B cell (primary cell): Measurements from ENCODE around the gene CDK8. TPM values are rescaled to one million over a fixed set of nuclear protein-coding genes. Genes with fewer than 3 reads are reported as not detected.

Source experiments
- ATAC-seq: fragments of 200-7000 bp; cut with Tn5 transposase; one replicate; pipeline ENCODE4 v1.10.0; 2021; ENCODE audit warnings: low read depth, mild to moderate bottlenecking, moderate number of reproducible peaks, moderate library complexity
- CTCF ChIA-PET: fragments of 350-600 bp; sonication (Branson Sonifier 250); formaldehyde crosslinking; loops from one replicate; lab custom pipeline; 2021; ENCODE audit warnings: antibody characterized with exemption, inconsistent platforms; lab: Charles Lee
- POLR2A ChIA-PET: fragments of 350-600 bp; sonication (Branson Sonifier 250); formaldehyde crosslinking; loops from one replicate; lab custom pipeline; 2021; ENCODE audit warnings: antibody characterized with exemption; lab: Charles Lee
- DNase-seq: peaks from one replicate; pipeline ENCODE4 v3.0.0; 2013
- H2AFZ ChIP-seq: 2 replicates; pipeline ENCODE4 v1.6.1; 2012; ENCODE audit warnings: mild to moderate bottlenecking, low read depth, low read length; ENCODE audit not compliant: insufficient read depth, poor library complexity, severe bottlenecking
- H3K27ac ChIP-seq, 2 donors: 1 replicate in 1 of 2; 2 replicates in 1 of 2; pipeline ENCODE4 v1.5.1; 2012 to 2013; ENCODE audit warnings: low read length in 2 of 2, mild to moderate bottlenecking in 2 of 2, moderate library complexity in 1 of 2
- H3K27me3 ChIP-seq, 4 experiments: fragments of 200-600 bp in 1 of 4; sonication (generic) in 1 of 4; replicated peaks in 1 of 4; 1 replicate in 2 of 4; 2 replicates in 2 of 4; pipeline versions ENCODE4 v1.6.1 to v1.7.0; 2013 to 2016; ENCODE audit warnings: low read length in 3 of 4, mild to moderate bottlenecking in 2 of 4, mixed read lengths in 1 of 4, moderate library complexity in 1 of 4; ENCODE audit not compliant: insufficient read depth in 4 of 4, control insufficient read depth in 3 of 4; ENCODE audit errors: control extremely low read depth in 1 of 4
- H3K36me3 ChIP-seq, 2 experiments: replicated peaks in 1 of 2; 1 replicate in 1 of 2; 2 replicates in 1 of 2; pipeline versions ENCODE4 v1.6.1 to v1.7.1; 2013; ENCODE audit warnings: low read length in 1 of 2; ENCODE audit not compliant: insufficient read depth in 2 of 2, control insufficient read depth in 1 of 2; ENCODE audit errors: control extremely low read depth in 1 of 2, extremely low read depth in 1 of 2
- H3K4me1 ChIP-seq, 2 donors: fragments of 200-600 bp in 1 of 2; sonication (generic) in 1 of 2; 1 replicate in 1 of 2; 2 replicates in 1 of 2; pipeline versions ENCODE4 v1.5.1 to v1.6.1; 2013 to 2017; ENCODE audit warnings: low read length in 2 of 2; ENCODE audit not compliant: control insufficient read depth in 2 of 2, insufficient read depth in 2 of 2
- H3K4me2 ChIP-seq: replicated peaks from 2 replicates; pipeline ENCODE3; 2012; ENCODE audit warnings: mild to moderate bottlenecking, low read depth, low read length; ENCODE audit not compliant: poor library complexity, severe bottlenecking
- H3K4me3 ChIP-seq, 5 experiments: fragments of 200-600 bp in 1 of 5; sonication (generic) in 1 of 5; 1 replicate in 3 of 5; 2 replicates in 2 of 5; pipeline versions ENCODE4 v1.5.1 to v1.7.0; 2011 to 2016; ENCODE audit warnings: low read length in 4 of 5, mild to moderate bottlenecking in 4 of 5, low read depth in 2 of 5, control low read depth in 1 of 5, moderate library complexity in 1 of 5; ENCODE audit not compliant: insufficient read depth in 1 of 5; ENCODE audit errors: control extremely low read depth in 1 of 5, extremely low read depth in 1 of 5
- H3K79me2 ChIP-seq: fragments of 200-600 bp; sonication (generic); one replicate; pipeline ENCODE4 v1.6.0; 2016; ENCODE audit warnings: low read length; ENCODE audit not compliant: control insufficient read depth, insufficient read depth
- H3K9ac ChIP-seq: fragments of 200-600 bp; sonication (generic); 2 replicates; pipeline ENCODE4 v1.6.1; 2017; ENCODE audit warnings: mild to moderate bottlenecking, low read length, moderate library complexity
- H3K9me3 ChIP-seq, 3 donors: one replicate each; pipeline versions ENCODE4 v1.6.1 to v1.7.1; 2013; ENCODE audit warnings: low read length in 2 of 3; ENCODE audit not compliant: control insufficient read depth in 2 of 3, insufficient read depth in 1 of 3; ENCODE audit errors: control extremely low read depth in 1 of 3
- H4K20me1 ChIP-seq: 2 replicates; pipeline ENCODE4 v1.6.0; 2012; ENCODE audit warnings: mild to moderate bottlenecking, low read length; ENCODE audit not compliant: insufficient read depth, control insufficient read depth, poor library complexity, severe bottlenecking
- H3K27ac Mint-ChIP-seq: one replicate; pipeline ENCODE4 v1.8.0; 2021; ENCODE audit warnings: mixed read lengths
- H3K27me3 Mint-ChIP-seq: one replicate; pipeline ENCODE4 v1.8.0; 2021; ENCODE audit warnings: mixed read lengths
- H3K4me1 Mint-ChIP-seq: one replicate; pipeline ENCODE4 v1.8.0; 2021; ENCODE audit warnings: mixed read lengths
- H3K4me3 Mint-ChIP-seq: one replicate; pipeline ENCODE4 v1.8.0; 2021; ENCODE audit warnings: mixed read lengths
- H3K9me3 Mint-ChIP-seq: one replicate; pipeline ENCODE4 v1.8.0; 2022; ENCODE audit warnings: mixed read lengths; ENCODE audit not compliant: insufficient read depth
- EZH2 ChIP-seq: IDR thresholded peaks from 2 replicates; pipeline ENCODE4 v1.6.1; 2012; ENCODE audit warnings: borderline replicate concordance, low read depth, mild to moderate bottlenecking, moderate library complexity, low read length; ENCODE audit not compliant: insufficient read depth, poor library complexity, severe bottlenecking
- whole genome bisulfite sequencing: methylation state at CpG from one replicate; pipeline ENCODE4 v1.1.5; 2013; ENCODE audit warnings: missing lambda C conversion rate; ENCODE audit not compliant: insufficient coverage; 5-methylcytosine and 5-hydroxymethylcytosine counted together
- intact Hi-C: fragments of 100-400 bp; cut with micrococcal nuclease; formaldehyde crosslinking; loops from one replicate; pipeline ENCODE4 v1.10.0; 2022
- polyA plus RNA-seq: library from polyadenylated mRNA; depleted of rRNA; stranded (reverse); fragments of >200 nt; gene quantifications from 2 replicates; pipeline ENCODE4 v1.2.3, GENCODE V29; 2012
- total RNA-seq, 2 donors: library from RNA; stranded (reverse); fragments of 120-200 nt in 1 of 2; gene quantifications; 1 replicate in 1 of 2; 2 replicates in 1 of 2; pipeline versions ENCODE4 v1.2.3 to v1.2.4, GENCODE V29; 2013 to 2022
- TF ChIP-seq, protein P1 (sequence below): fragments of 200-600 bp; IDR thresholded peaks from one replicate; pipeline ENCODE4 v1.8.0; 2022; ENCODE audit warnings: antibody characterized with exemption, mild to moderate bottlenecking

The CDK8 gene
- total and polyA plus RNA-seq, 2 donors (not counting 1 experiment from before 2014, with no cell fraction given): 10.8 to 13.5 TPM

DNA sequence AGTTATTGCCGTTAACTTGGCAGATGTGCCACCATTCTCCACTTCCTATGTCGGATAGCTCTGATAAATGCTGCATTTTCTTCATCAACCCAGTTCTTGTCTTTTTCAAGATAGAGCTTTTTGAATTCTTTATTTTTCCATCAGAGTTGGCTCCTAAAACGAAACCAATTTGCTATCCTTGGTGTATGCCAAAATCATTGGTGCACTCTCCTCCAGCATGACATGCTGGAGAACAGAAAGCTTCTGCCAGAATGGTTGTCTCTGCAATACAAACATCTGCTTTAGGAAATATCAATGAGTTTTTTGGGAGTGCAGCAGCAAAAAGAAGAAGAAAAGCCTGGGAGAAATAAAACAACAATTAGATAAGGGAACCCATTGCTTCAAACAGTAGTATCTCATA is 124.2 kb downstream of the CDK8 start:
- Histone ChIP-seq H3K4me1 (no peaks in the 10 kb centered on the region), H4K20me1 (no peaks in the 10 kb centered on the region), H3K4me3 (no peak overlapping the region), H3K79me2 (no peaks in the 10 kb centered on the region), H3K36me3 (peaks cover 0 to 2% of the 10 kb centered on the region in 2 experiments), H3K9me3 (peaks cover 0 to 1% (median 0%) of the 10 kb centered on the region in 3 donors), H3K9ac (no peak overlapping the region), H2AFZ (no peak overlapping the region), H3K4me2 (no peak overlapping the region), H3K27ac (no peak overlapping the region), H3K27me3 (no peaks in the 10 kb centered on the region)
- TF ChIP-seq, protein P1, sequence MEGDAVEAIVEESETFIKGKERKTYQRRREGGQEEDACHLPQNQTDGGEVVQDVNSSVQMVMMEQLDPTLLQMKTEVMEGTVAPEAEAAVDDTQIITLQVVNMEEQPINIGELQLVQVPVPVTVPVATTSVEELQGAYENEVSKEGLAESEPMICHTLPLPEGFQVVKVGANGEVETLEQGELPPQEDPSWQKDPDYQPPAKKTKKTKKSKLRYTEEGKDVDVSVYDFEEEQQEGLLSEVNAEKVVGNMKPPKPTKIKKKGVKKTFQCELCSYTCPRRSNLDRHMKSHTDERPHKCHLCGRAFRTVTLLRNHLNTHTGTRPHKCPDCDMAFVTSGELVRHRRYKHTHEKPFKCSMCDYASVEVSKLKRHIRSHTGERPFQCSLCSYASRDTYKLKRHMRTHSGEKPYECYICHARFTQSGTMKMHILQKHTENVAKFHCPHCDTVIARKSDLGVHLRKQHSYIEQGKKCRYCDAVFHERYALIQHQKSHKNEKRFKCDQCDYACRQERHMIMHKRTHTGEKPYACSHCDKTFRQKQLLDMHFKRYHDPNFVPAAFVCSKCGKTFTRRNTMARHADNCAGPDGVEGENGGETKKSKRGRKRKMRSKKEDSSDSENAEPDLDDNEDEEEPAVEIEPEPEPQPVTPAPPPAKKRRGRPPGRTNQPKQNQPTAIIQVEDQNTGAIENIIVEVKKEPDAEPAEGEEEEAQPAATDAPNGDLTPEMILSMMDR: no peak
- no peak for TF ChIP-seq EZH2
- 92% methylated on average over 2 of the region's 3 CpGs for WGBS
- Mint-ChIP-seq H3K27ac (no peak overlapping the region), H3K27me3 (no peaks in the 10 kb centered on the region), H3K9me3 (no peaks in the 10 kb centered on the region), H3K4me1 (no peaks in the 10 kb centered on the region), H3K4me3 (no peak overlapping the region)
- no peak for ATAC-seq
- ChIA-PET CTCF (no interaction called here), POLR2A (no interaction called here)
- intact Hi-C loops: no loop called here
- no peak for DNase-seq

DNA sequence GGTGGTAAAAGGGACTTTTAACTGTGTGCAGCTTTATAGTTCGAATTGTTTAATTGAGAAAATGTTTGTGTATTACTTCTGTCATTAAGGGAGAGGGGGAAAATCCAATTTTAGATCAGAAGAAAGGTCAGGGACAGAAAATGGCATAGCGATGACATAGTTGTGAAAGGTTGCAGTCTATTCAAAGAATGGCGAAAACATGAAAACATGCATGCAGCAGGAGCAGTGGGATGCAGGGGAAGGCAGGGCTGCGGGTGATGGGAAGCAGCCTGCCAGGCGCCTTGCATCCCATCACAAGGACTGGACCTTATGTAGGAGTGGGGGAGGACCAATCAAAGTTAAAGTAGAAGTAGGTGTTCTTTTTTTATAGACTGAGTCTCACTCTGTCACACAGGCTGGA is 125.9 kb downstream of the CDK8 start:
- no peaks in the 10 kb centered on the region for H3K4me1 Mint-ChIP-seq
- DNase-seq: no peak
- intact Hi-C loops: no loop called here
- no peak overlapping the region for H3K27ac ChIP-seq
- peaks cover 3 to 6% of the 10 kb centered on the region in 2 experiments for H3K36me3 ChIP-seq
- H3K4me2 ChIP-seq: no peak overlapping the region
- H3K4me3 ChIP-seq: no peak overlapping the region
- no peaks in the 10 kb centered on the region for H4K20me1 ChIP-seq
- no peaks in the 10 kb centered on the region for H3K9me3 Mint-ChIP-seq
- no peaks in the 10 kb centered on the region for H3K27me3 Mint-ChIP-seq
- H3K4me1 ChIP-seq: no peaks in the 10 kb centered on the region
- H3K79me2 ChIP-seq: no peaks in the 10 kb centered on the region
- peaks cover 0 to 1% (median 0%) of the 10 kb centered on the region in 3 donors for H3K9me3 ChIP-seq
- no peak overlapping the region for H3K9ac ChIP-seq
- no peak for ATAC-seq
- CTCF ChIA-PET: no interaction called here
- H2AFZ ChIP-seq: no peak overlapping the region
- POLR2A ChIA-PET: no interaction called here
- no peak for TF ChIP-seq EZH2
- TF ChIP-seq, protein P1: no peak
- no peak overlapping the region for H3K4me3 Mint-ChIP-seq
- no peak overlapping the region for H3K27ac Mint-ChIP-seq
- H3K27me3 ChIP-seq: no peaks in the 10 kb centered on the region
- 94% methylated on average over 4 of the region's 5 CpGs for WGBS
